AG04450 (cell line): Measurements from ENCODE around the gene ZP2. TPM values are rescaled to one million over a fixed set of nuclear protein-coding genes. Genes with fewer than 3 reads are reported as not detected.
"Not testable (repeated sequence)": the region's sequence is repeated elsewhere in the genome, so short reads cannot be mapped to it uniquely, and the experiment has no call there.

Experiments used
- CTCF ChIA-PET: fragments of 300-600, 350-600 bp; formaldehyde crosslinking; extraction: SDS; loops from one replicate; lab custom pipeline; 2022; ENCODE audit warnings: antibody characterized with exemption, inconsistent platforms; lab: Charles Lee
- POLR2A ChIA-PET: fragments of 350-600 bp; formaldehyde crosslinking; extraction: SDS; loops from one replicate; lab custom pipeline; 2021; ENCODE audit warnings: antibody characterized with exemption, inconsistent platforms; lab: Yijun Ruan, JAX
- DNase-seq: peaks from one replicate; pipeline ENCODE4 v3.0.0-alpha.2; 2011; ENCODE audit warnings: low read depth, low spot score
- H3K27ac ChIP-seq: one replicate; pipeline ENCODE4 v1.5.1; 2012; ENCODE audit warnings: low read depth, low read length, control low read depth
- H3K27me3 ChIP-seq: one replicate; pipeline ENCODE4 v1.6.0; 2012; ENCODE audit warnings: low read length; ENCODE audit not compliant: control insufficient read depth, insufficient read depth
- H3K4me3 ChIP-seq: 2 replicates; pipeline ENCODE4 v1.5.1; 2011; ENCODE audit warnings: mild to moderate bottlenecking, low read depth, low read length, control low read depth
- H3K9me3 ChIP-seq: 2 replicates; pipeline ENCODE4 v1.5.1; 2012; ENCODE audit warnings: low read length; ENCODE audit not compliant: control insufficient read depth, insufficient read depth
- CTCF ChIP-seq: IDR thresholded peaks from 2 replicates; pipeline ENCODE4 v1.5.1; 2011; ENCODE audit warnings: low read depth, low read length, control low read depth, inconsistent platforms
- polyA minus RNA-seq: library from RNA; depleted of rRNA, polyadenylated mRNA; stranded (reverse); fragments of >200 nt; gene quantifications from 2 replicates; pipeline ENCODE4 v1.2.3, GENCODE V29; 2011; rRNA and poly(A)+ RNA removed
- polyA plus RNA-seq: library from polyadenylated mRNA; depleted of rRNA; stranded (reverse); fragments of >200 nt; gene quantifications from 2 replicates; pipeline ENCODE4 v1.2.3, GENCODE V29; 2011; rRNA removed

The ZP2 gene
- polyA plus RNA-seq (not detected in 2 replicates), polyA minus RNA-seq (not detected in 2 replicates)

GRCh38 chr16:21211486-21211885 is at the start of gene ZP2:
ZP2 (minus strand) TSS chr16:21211574; CDS start chr16:21211547, 27 bp downstream.
- Histone ChIP-seq H3K4me3 (no peak within 1 kb of the TSS), H3K9me3 (no peaks in the 10 kb centered on the region), H3K27ac (no peak within 1 kb of the TSS), H3K27me3 (peaks cover 22% of the 10 kb centered on the region)
- no peak for DNase-seq
- ChIA-PET POLR2A (no interaction called here), CTCF (no interaction called here)
- TF ChIP-seq CTCF = no peak

DNA sequence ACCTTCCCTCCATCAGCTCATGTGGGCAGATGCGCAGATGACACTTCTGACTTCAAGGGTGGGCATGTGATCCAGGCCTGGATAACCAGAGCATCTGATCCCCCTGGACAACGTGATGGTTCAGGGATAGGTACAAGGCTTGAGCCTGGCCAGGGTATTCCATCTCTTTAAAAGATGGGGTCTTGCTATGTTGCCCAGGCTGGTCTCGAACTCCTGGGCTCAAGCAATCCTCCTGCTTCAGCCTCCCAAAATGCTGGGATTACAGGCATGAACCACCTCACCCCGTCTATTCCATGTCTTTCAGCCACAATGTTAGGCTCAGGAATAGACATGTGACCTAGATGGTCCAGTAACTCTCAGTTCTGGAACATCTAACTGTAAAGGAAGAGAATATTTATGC is 45.9 kb upstream of the ZP2 start:
- ChIA-PET CTCF (no interaction called here), POLR2A (no interaction called here)
- Histone ChIP-seq H3K27me3 (peaks cover 14% of the 10 kb centered on the region), H3K9me3 (no peaks in the 10 kb centered on the region), H3K27ac (no peak overlapping the region), H3K4me3 (no peak overlapping the region)
- no peak for TF ChIP-seq CTCF
- DNase-seq = no peak

DNA sequence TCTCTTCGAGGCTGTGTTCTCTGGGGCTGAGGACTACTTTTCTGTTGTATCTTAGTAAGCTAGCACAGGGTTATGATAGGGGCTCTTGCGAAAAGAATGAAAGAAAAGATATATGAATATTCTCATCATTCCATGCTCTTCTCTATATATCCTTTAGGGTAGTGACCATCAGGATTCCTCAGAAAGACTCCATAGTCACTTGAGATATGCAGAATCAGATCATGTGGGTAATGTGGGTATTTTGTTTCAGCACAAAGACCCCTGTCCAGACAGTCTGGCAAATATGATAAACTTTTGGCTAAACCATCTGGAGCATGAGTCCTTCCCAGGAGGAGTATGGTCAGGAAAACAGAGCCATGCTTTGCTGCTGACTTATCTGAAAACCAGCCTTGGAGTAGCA is 45.3 kb upstream of the ZP2 start:
- TF ChIP-seq CTCF = no peak
- no peak overlapping the region for H3K4me3 ChIP-seq
- POLR2A ChIA-PET = no interaction called here
- H3K27me3 ChIP-seq = peaks cover 15% of the 10 kb centered on the region
- CTCF ChIA-PET = no interaction called here
- no peak overlapping the region for H3K27ac ChIP-seq
- H3K9me3 ChIP-seq = no peaks in the 10 kb centered on the region
- no peak for DNase-seq

- Histone ChIP-seq H3K4me3 (no peak overlapping the region), H3K9me3 (no peaks in the 10 kb centered on the region), H3K27me3 (peaks cover 22% of the 10 kb centered on the region), H3K27ac (no peak overlapping the region)
- DNase-seq = no peak
- ChIA-PET POLR2A (no interaction called here), CTCF (no interaction called here)
- no peak for TF ChIP-seq CTCF
Observed at GRCh38 chr16:21253470-21253869, 42.1 kb upstream of the ZP2 start.

- Histone ChIP-seq H3K4me3 (no peak overlapping the region), H3K27me3 (peaks cover 16% of the 10 kb centered on the region), H3K27ac (no peak overlapping the region), H3K9me3 (no peaks in the 10 kb centered on the region)
- ChIA-PET POLR2A (no interaction called here), CTCF (no interaction called here)
- no peak for TF ChIP-seq CTCF
- DNase-seq = no peak
Observed at GRCh38 chr16:21250072-21250923, 38.9 kb upstream of the ZP2 start.

GRCh38 chr16:21248179-21248578 is 36.8 kb upstream of the ZP2 start:
- H3K4me3 ChIP-seq, POLR2A ChIA-PET, CTCF ChIA-PET, H3K9me3 ChIP-seq, DNase-seq, H3K27ac ChIP-seq: not testable (repeated sequence)
- H3K27me3 ChIP-seq = peaks cover 15% of the 10 kb centered on the region
